HCT116 (cell line): ENCODE data around the gene MRAP2. TPM values are rescaled to one million over a fixed set of nuclear protein-coding genes. Genes with fewer than 3 reads are reported as not detected.

Experiments
- ATAC-seq: fragments of 200-7000 bp; cut with Tn5 transposase; 2 replicates; pipeline ENCODE4 v1.9.1; 2020; ENCODE audit warnings: mild to moderate bottlenecking, moderate library complexity
- BruUV-seq: library from RNA; stranded (reverse); fragments of 400-500 nt; replicated peaks from 2 replicates; lab custom pipeline; 2021; lab: Mats Ljungman, UMichigan
- CTCF ChIA-PET: fragments of 300-600 bp; sonication (Branson Sonifier 250); formaldehyde crosslinking; loops from one replicate; lab custom pipeline; 2021; ENCODE audit warnings: antibody characterized with exemption; lab: Charles Lee
- POLR2A ChIA-PET: fragments of 300-600, 350-600 bp; sonication (Branson Sonifier 250); formaldehyde crosslinking; loops from one replicate; lab custom pipeline; 2021; ENCODE audit warnings: antibody characterized with exemption; lab: Charles Lee
- RAD21 ChIA-PET, 2 experiments: fragments of 300-600 bp; sonication (Branson Sonifier 250); formaldehyde crosslinking; loops; one replicate each; lab custom pipeline; 2023; ENCODE audit warnings: low total read pairs in 2 of 2; ENCODE audit not compliant: uncharacterized antibody in 2 of 2, unreplicated experiment in 2 of 2, low non-redundant PET in 1 of 2; lab: Charles Lee
- DNase-seq: peaks from one replicate; pipeline ENCODE4 v3.0.0-alpha.2; 2010; ENCODE audit warnings: low read depth, low spot score
- H2AFZ ChIP-seq: fragments of 200-600 bp; shearing (Covaris generic), sonication (generic); 2 replicates; pipeline ENCODE4 v1.6.1; 2017; ENCODE audit warnings: low read depth, mixed run types, mixed read lengths, antibody characterized with exemption, low read length; ENCODE audit not compliant: poor library complexity, severe bottlenecking
- H3K27ac ChIP-seq: 2 replicates; pipeline ENCODE4 v1.5.1; 2012; ENCODE audit warnings: low read depth, low read length
- H3K27me3 ChIP-seq: fragments of 200-600 bp; sonication (generic); 2 replicates; pipeline ENCODE4 v1.6.1; 2016; ENCODE audit warnings: mixed run types, low read length, mixed read lengths; ENCODE audit not compliant: insufficient read depth
- H3K36me3 ChIP-seq, 2 experiments: fragments of 200-500 bp in 1 of 2; fragments of 200-600 bp in 1 of 2; sonication (Bioruptor generic) in 1 of 2; sonication (generic) in 1 of 2; 2 replicates each; pipeline versions ENCODE4 v1.5.1 to v1.6.1; 2014 to 2016; ENCODE audit warnings: low read length in 2 of 2, inconsistent platforms in 1 of 2, mixed read lengths in 1 of 2, mixed run types in 1 of 2; ENCODE audit not compliant: insufficient read depth in 2 of 2, control insufficient read depth in 1 of 2
- H3K4me1 ChIP-seq, 2 experiments: fragments of 200-600 bp in 1 of 2; sonication (generic) in 1 of 2; 2 replicates each; pipeline versions ENCODE4 v1.5.1 to v1.6.1; 2012 to 2017; ENCODE audit warnings: low read length in 2 of 2, inconsistent platforms in 1 of 2, mild to moderate bottlenecking in 1 of 2, mixed read lengths in 1 of 2, mixed run types in 1 of 2, moderate library complexity in 1 of 2; ENCODE audit not compliant: insufficient read depth in 2 of 2, control insufficient read depth in 1 of 2
- H3K4me2 ChIP-seq: fragments of 200-600 bp; sonication (generic); 2 replicates; pipeline ENCODE4 v1.6.1; 2017; ENCODE audit warnings: mixed run types, low read length, mixed read lengths
- H3K4me3 ChIP-seq, 2 experiments: fragments of 200-600 bp in 1 of 2; sonication (generic) in 1 of 2; replicated peaks in 1 of 2; 2 replicates each; pipeline ENCODE4 v1.5.1; 2011 to 2016; ENCODE audit warnings: low read length in 2 of 2, control low read depth in 1 of 2, low read depth in 1 of 2, mild to moderate bottlenecking in 1 of 2, mixed read lengths in 1 of 2, mixed run types in 1 of 2
- H3K79me2 ChIP-seq: fragments of 200-600 bp; sonication (generic); 2 replicates; pipeline ENCODE4 v1.6.1; 2017; ENCODE audit warnings: mild to moderate bottlenecking, mixed run types, low read length, moderate library complexity, mixed read lengths; ENCODE audit not compliant: insufficient read depth
- H3K9ac ChIP-seq: fragments of 200-600 bp; sonication (generic); 2 replicates; pipeline ENCODE4 v1.6.1; 2016; ENCODE audit warnings: low read length, mixed read lengths
- H3K9me2 ChIP-seq: fragments of 200-600 bp; sonication (generic), shearing (Covaris generic); 2 replicates; pipeline ENCODE4 v1.6.1; 2017; ENCODE audit warnings: mixed run types, mild to moderate bottlenecking, moderate library complexity; ENCODE audit not compliant: insufficient read depth
- H3K9me3 ChIP-seq, 2 experiments: fragments of 200-500 bp in 1 of 2; fragments of 200-600 bp in 1 of 2; sonication (Bioruptor generic) in 1 of 2; sonication (generic) in 1 of 2; 2 replicates each; pipeline ENCODE4 v1.6.1; 2014 to 2017; ENCODE audit warnings: low read length in 2 of 2, mixed read lengths in 2 of 2, inconsistent platforms in 1 of 2, low read depth in 1 of 2, mild to moderate bottlenecking in 1 of 2, mixed run types in 1 of 2, moderate library complexity in 1 of 2; ENCODE audit not compliant: control insufficient read depth in 1 of 2, insufficient read depth in 1 of 2
- H4K20me1 ChIP-seq: fragments of 200-600 bp; sonication (generic), shearing (Covaris generic); 2 replicates; pipeline ENCODE4 v1.6.1; 2017; ENCODE audit warnings: mixed run types, mild to moderate bottlenecking, moderate library complexity; ENCODE audit not compliant: insufficient read depth
- CBX3 ChIP-seq: IDR thresholded peaks from 2 replicates; pipeline ENCODE4 v1.6.1; 2012; ENCODE audit warnings: low read depth
- CEBPB ChIP-seq: IDR thresholded peaks from 2 replicates; pipeline ENCODE4 v1.6.1; 2012; ENCODE audit warnings: low read depth
- EGR1 ChIP-seq: IDR thresholded peaks from 2 replicates; pipeline ENCODE4 v1.6.1; 2012; ENCODE audit warnings: low read depth
- ELF1 ChIP-seq: IDR thresholded peaks from 2 replicates; pipeline ENCODE4 v1.6.1; 2012; ENCODE audit warnings: low read depth, borderline replicate concordance
- EZH2 ChIP-seq: fragments of 200-600 bp; sonication (generic); IDR thresholded peaks from 2 replicates; pipeline ENCODE4 v1.6.1; 2017; ENCODE audit warnings: antibody characterized with exemption, mixed run types
- EZH2phosphoT487 ChIP-seq: fragments of 200-600 bp; IDR thresholded peaks from 2 replicates; pipeline ENCODE4 v1.6.1; 2018; ENCODE audit warnings: antibody characterized with exemption, borderline replicate concordance
- FOSL1 ChIP-seq: IDR thresholded peaks from 2 replicates; pipeline ENCODE4 v1.6.1; 2012; ENCODE audit warnings: low read depth
- JUND ChIP-seq: IDR thresholded peaks from 2 replicates; pipeline ENCODE4 v1.6.1; 2012
- POLR2A ChIP-seq: IDR thresholded peaks from 2 replicates; pipeline ENCODE4 v1.7.0; 2011; ENCODE audit warnings: borderline replicate concordance; ENCODE audit not compliant: insufficient read depth, insufficient read length; ENCODE audit errors: extremely low read depth
- POLR2AphosphoS5 ChIP-seq: IDR thresholded peaks from 2 replicates; pipeline ENCODE4 v1.6.1; 2011; ENCODE audit warnings: mild to moderate bottlenecking, low read depth, low read length, moderate library complexity
- RAD21 ChIP-seq: IDR thresholded peaks from 2 replicates; pipeline ENCODE4 v1.6.1; 2012; ENCODE audit warnings: low read depth, mild to moderate bottlenecking
- SIN3A ChIP-seq: IDR thresholded peaks from 2 replicates; pipeline ENCODE4 v1.6.1; 2012; ENCODE audit warnings: low read depth
- SP1 ChIP-seq: IDR thresholded peaks from 2 replicates; pipeline ENCODE4 v1.6.1; 2012; ENCODE audit warnings: low read depth
- SRF ChIP-seq: IDR thresholded peaks from 2 replicates; pipeline ENCODE4 v1.6.1; 2012; ENCODE audit warnings: low read depth
- TCF7L2 ChIP-seq: IDR thresholded peaks from 2 replicates; pipeline ENCODE4 v1.7.0; 2011; ENCODE audit warnings: borderline replicate concordance, inconsistent platforms; ENCODE audit not compliant: insufficient read depth, insufficient read length; ENCODE audit errors: extremely low read depth
- ZFX ChIP-seq: fragments of 450-650 bp; IDR thresholded peaks from 2 replicates; pipeline ENCODE4 v1.6.1; 2017
- intact Hi-C: fragments of 100-400 bp; cut with micrococcal nuclease; formaldehyde crosslinking; loops from 2 replicates; pipeline ENCODE4 v1.10.0; 2022
- total RNA-seq: library from RNA; stranded (reverse); gene quantifications from one replicate; pipeline ENCODE4 v1.2.1, GENCODE V29; 2021; ENCODE audit not compliant: unreplicated experiment
- TF ChIP-seq, protein P1 (sequence below): IDR thresholded peaks from 2 replicates; pipeline ENCODE4 v1.6.1; 2012
- TF ChIP-seq, protein P2 (sequence below): IDR thresholded peaks from 2 replicates; pipeline ENCODE4 v1.6.1; 2012
- TF ChIP-seq, protein P3 (sequence below): IDR thresholded peaks from 2 replicates; pipeline ENCODE4 v1.6.1; 2011; ENCODE audit warnings: mild to moderate bottlenecking, low read length, moderate library complexity; ENCODE audit not compliant: insufficient replicate concordance; ENCODE audit errors: extremely low read depth

Gene MRAP2
- total RNA-seq, 1 experiment from 2014 or later: 1.4 TPM

DNA sequence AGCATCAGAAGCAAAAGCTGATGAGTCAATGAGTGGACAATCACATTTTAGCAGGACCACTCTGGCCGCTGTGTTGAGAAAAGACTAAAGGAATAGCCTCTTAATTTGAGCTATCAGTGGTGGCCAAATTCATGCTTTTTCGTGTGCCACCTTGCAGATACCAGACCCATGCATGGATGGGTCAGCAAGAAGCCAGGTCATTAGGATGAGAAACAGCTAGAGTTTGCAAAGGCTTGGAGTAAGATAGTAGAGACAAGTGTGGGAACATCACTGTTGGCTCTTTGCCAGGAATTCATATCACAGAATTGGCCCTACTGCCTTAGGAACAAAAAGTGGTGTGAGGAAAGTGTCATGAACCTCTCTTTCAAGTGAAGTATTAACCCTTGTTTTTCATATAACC, 25.5 kb downstream of the MRAP2 start (continued):
- no peak for TF ChIP-seq EGR1
- no peak for TF ChIP-seq SP1
- no peak for TF ChIP-seq SRF
- no peak for TF ChIP-seq ZFX

DNA sequence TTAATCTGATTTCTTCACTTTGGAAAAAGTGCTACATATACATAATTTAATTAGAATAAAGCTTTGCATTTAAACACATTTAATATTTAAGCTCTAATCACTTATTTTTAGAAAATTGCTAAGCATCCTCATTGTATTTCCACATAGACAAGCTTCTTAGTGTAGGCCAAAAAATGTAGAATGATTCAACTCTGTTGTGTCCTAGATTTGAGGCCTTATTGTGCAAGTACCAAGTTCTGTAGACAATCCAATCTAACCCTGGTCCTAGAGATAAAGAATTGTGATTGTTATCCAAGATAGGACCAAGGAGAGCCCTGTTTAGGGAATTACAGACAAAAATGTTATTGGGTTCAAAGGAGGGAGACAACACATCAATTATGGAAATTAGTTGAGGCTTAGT, 27.6 kb downstream of the MRAP2 start:
- TF ChIP-seq, protein P1, sequence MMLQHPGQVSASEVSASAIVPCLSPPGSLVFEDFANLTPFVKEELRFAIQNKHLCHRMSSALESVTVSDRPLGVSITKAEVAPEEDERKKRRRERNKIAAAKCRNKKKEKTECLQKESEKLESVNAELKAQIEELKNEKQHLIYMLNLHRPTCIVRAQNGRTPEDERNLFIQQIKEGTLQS: no peak
- TF ChIP-seq ELF1 (no peak), POLR2A (no peak), JUND (no peak), SP1 (no peak), EZH2 (no peak), POLR2AphosphoS5 (no peak), FOSL1 (no peak), TCF7L2 (no peak), CEBPB (no peak), EZH2phosphoT487 (no peak), SIN3A (no peak), CBX3 (no peak), EGR1 (no peak), RAD21 (no peak), ZFX (no peak), SRF (no peak)
- TF ChIP-seq, protein P2, sequence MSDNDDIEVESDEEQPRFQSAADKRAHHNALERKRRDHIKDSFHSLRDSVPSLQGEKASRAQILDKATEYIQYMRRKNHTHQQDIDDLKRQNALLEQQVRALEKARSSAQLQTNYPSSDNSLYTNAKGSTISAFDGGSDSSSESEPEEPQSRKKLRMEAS: no peak
- TF ChIP-seq, protein P3, sequence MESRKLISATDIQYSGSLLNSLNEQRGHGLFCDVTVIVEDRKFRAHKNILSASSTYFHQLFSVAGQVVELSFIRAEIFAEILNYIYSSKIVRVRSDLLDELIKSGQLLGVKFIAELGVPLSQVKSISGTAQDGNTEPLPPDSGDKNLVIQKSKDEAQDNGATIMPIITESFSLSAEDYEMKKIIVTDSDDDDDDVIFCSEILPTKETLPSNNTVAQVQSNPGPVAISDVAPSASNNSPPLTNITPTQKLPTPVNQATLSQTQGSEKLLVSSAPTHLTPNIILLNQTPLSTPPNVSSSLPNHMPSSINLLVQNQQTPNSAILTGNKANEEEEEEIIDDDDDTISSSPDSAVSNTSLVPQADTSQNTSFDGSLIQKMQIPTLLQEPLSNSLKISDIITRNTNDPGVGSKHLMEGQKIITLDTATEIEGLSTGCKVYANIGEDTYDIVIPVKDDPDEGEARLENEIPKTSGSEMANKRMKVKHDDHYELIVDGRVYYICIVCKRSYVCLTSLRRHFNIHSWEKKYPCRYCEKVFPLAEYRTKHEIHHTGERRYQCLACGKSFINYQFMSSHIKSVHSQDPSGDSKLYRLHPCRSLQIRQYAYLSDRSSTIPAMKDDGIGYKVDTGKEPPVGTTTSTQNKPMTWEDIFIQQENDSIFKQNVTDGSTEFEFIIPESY: no peak
- ChIA-PET RAD21 (no interaction called here), CTCF (no interaction called here), POLR2A (no interaction called here)
- Histone ChIP-seq H3K4me3 (no peak overlapping the region), H4K20me1 (no peaks in the 10 kb centered on the region), H3K4me1 (no peaks in the 10 kb centered on the region), H3K9me2 (no peaks in the 10 kb centered on the region), H3K79me2 (no peaks in the 10 kb centered on the region), H3K27ac (no peak overlapping the region), H3K27me3 (no peaks in the 10 kb centered on the region), H2AFZ (no peak overlapping the region), H3K36me3 (no peaks in the 10 kb centered on the region), H3K9me3 (no peaks in the 10 kb centered on the region), H3K9ac (no peak overlapping the region), H3K4me2 (no peak overlapping the region)
- BruUV-seq: no TSS peak
- intact Hi-C loops: no loop called here
- DNase-seq (no peak), ATAC-seq (no peak)
